ENCODE measurements around the gene RNASEH2B. TPM values are rescaled to one million over a fixed set of nuclear protein-coding genes. Genes with fewer than 3 reads are reported as not detected.

The RNASEH2B gene
- total and polyA plus RNA-seq, 2 experiments from 2014 or later = 39.0 to 64.8 TPM

DNA sequence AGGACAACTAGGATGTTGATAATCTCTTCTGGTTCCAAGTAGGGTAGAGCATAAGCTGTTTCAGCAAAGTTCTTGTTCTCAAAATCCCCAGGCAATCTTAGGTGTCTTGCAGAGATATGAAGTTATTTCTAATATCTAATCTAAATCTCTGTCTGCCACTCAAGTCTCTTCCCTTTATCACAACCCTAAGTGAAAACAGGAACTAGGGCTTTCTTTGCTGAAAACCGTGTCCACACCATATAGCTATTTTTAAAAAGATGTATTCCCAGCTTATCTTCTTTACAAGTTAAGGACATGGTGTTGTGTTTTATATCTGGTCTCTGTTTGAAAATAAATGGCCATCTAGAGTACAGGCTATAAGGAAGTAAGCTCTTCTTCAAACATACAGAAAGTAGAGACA, 11.3 kb upstream of the RNASEH2B start:
- Histone ChIP-seq H2AFZ (no peak overlapping the region), H4K20me1 (replicated peaks; ENCODE audit: insufficient read depth) (no peaks in the 10 kb centered on the region), H3F3A (replicated peaks; ENCODE audit: low read depth) (peaks cover 8% of the 10 kb centered on the region; the same call in 1 of the 2 replicates), H3K36me3 (ENCODE audit: insufficient read depth) (no peaks in the 10 kb centered on the region), H3K79me2 (replicated peaks; ENCODE audit: insufficient read depth) (no peaks in the 10 kb centered on the region), H3K9me2 (ENCODE audit: insufficient read depth) (peaks cover 12% of the 10 kb centered on the region; the same call in 1 of the 2 replicates), H3K4me3 (no peak overlapping the region), H3K27ac (ENCODE audit: low read depth) (no peak overlapping the region), H3K4me2 (no peak overlapping the region), H3K4me1 (ENCODE audit: insufficient read depth) (peaks cover 21% of the 10 kb centered on the region), H3K27me3 (ENCODE audit: insufficient read depth) (no peaks in the 10 kb centered on the region)
- DNase-seq (ENCODE audit: low spot score) (no peak), ATAC-seq (no peak)
- Mint-ChIP-seq H3K36me3 (ENCODE audit: low read depth) (no peaks in the 10 kb centered on the region), H3K4me1 (peaks cover 19% of the 10 kb centered on the region), H3K27me3 (ENCODE audit: insufficient read depth, low read depth, poor library complexity) (peaks cover 3% of the 10 kb centered on the region), H3K4me3 (no peak overlapping the region), H3K27ac (no peak overlapping the region), H3K9me3 (no peaks in the 10 kb centered on the region)
- TF ChIP-seq NANOG (IDR thresholded peaks at IDR 0.05; ENCODE audit: borderline replicate concordance) (no peak), ETS1 (IDR thresholded peaks at IDR 0.05) (no peak), ZNF331 (CRISPR knock-in tag; IDR thresholded peaks at IDR 0.05; ENCODE audit: low read depth) (no peak), EZH2phosphoT487 (IDR thresholded peaks at IDR 0.05; ENCODE audit: unreplicated experiment) (no peak), ZNF114 (CRISPR knock-in tag; IDR thresholded peaks at IDR 0.05) (no peak), EZH2 (IDR thresholded peaks at IDR 0.05; ENCODE audit: low read depth, unreplicated experiment) (no peak), JUNB (IDR thresholded peaks at IDR 0.05; ENCODE audit: unreplicated experiment) (no peak), POLR2AphosphoS5 (IDR thresholded peaks at IDR 0.05; ENCODE audit: low read depth) (no peak), STAT1 (IDR thresholded peaks at IDR 0.05; ENCODE audit: unreplicated experiment) (no peak), CREB1 (CRISPR knock-in tag; IDR thresholded peaks at IDR 0.05; ENCODE audit: low read depth) (no peak)
- TF ChIP-seq, protein P1, sequence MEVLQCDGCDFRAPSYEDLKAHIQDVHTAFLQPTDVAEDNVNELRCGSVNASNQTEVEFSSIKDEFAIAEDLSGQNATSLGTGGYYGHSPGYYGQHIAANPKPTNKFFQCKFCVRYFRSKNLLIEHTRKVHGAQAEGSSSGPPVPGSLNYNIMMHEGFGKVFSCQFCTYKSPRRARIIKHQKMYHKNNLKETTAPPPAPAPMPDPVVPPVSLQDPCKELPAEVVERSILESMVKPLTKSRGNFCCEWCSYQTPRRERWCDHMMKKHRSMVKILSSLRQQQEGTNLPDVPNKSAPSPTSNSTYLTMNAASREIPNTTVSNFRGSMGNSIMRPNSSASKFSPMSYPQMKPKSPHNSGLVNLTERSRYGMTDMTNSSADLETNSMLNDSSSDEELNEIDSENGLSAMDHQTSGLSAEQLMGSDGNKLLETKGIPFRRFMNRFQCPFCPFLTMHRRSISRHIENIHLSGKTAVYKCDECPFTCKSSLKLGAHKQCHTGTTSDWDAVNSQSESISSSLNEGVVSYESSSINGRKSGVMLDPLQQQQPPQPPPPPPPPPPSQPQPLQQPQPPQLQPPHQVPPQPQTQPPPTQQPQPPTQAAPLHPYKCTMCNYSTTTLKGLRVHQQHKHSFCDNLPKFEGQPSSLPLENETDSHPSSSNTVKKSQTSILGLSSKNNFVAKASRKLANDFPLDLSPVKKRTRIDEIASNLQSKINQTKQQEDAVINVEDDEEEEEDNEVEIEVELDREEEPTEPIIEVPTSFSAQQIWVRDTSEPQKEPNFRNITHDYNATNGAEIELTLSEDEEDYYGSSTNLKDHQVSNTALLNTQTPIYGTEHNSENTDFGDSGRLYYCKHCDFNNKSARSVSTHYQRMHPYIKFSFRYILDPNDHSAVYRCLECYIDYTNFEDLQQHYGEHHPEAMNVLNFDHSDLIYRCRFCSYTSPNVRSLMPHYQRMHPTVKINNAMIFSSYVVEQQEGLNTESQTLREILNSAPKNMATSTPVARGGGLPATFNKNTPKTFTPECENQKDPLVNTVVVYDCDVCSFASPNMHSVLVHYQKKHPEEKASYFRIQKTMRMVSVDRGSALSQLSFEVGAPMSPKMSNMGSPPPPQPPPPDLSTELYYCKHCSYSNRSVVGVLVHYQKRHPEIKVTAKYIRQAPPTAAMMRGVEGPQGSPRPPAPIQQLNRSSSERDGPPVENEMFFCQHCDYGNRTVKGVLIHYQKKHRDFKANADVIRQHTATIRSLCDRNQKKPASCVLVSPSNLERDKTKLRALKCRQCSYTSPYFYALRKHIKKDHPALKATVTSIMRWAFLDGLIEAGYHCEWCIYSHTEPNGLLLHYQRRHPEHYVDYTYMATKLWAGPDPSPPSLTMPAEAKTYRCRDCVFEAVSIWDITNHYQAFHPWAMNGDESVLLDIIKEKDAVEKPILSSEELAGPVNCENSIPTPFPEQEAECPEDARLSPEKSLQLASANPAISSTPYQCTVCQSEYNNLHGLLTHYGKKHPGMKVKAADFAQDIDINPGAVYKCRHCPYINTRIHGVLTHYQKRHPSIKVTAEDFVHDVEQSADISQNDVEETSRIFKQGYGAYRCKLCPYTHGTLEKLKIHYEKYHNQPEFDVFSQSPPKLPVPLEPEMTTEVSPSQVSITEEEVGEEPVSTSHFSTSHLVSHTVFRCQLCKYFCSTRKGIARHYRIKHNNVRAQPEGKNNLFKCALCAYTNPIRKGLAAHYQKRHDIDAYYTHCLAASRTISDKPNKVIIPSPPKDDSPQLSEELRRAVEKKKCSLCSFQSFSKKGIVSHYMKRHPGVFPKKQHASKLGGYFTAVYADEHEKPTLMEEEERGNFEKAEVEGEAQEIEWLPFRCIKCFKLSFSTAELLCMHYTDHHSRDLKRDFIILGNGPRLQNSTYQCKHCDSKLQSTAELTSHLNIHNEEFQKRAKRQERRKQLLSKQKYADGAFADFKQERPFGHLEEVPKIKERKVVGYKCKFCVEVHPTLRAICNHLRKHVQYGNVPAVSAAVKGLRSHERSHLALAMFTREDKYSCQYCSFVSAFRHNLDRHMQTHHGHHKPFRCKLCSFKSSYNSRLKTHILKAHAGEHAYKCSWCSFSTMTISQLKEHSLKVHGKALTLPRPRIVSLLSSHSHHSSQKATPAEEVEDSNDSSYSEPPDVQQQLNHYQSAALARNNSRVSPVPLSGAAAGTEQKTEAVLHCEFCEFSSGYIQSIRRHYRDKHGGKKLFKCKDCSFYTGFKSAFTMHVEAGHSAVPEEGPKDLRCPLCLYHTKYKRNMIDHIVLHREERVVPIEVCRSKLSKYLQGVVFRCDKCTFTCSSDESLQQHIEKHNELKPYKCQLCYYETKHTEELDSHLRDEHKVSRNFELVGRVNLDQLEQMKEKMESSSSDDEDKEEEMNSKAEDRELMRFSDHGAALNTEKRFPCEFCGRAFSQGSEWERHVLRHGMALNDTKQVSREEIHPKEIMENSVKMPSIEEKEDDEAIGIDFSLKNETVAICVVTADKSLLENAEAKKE (CRISPR knock-in tag; IDR thresholded peaks at IDR 0.05) = no peak
- TF ChIP-seq, protein P2, sequence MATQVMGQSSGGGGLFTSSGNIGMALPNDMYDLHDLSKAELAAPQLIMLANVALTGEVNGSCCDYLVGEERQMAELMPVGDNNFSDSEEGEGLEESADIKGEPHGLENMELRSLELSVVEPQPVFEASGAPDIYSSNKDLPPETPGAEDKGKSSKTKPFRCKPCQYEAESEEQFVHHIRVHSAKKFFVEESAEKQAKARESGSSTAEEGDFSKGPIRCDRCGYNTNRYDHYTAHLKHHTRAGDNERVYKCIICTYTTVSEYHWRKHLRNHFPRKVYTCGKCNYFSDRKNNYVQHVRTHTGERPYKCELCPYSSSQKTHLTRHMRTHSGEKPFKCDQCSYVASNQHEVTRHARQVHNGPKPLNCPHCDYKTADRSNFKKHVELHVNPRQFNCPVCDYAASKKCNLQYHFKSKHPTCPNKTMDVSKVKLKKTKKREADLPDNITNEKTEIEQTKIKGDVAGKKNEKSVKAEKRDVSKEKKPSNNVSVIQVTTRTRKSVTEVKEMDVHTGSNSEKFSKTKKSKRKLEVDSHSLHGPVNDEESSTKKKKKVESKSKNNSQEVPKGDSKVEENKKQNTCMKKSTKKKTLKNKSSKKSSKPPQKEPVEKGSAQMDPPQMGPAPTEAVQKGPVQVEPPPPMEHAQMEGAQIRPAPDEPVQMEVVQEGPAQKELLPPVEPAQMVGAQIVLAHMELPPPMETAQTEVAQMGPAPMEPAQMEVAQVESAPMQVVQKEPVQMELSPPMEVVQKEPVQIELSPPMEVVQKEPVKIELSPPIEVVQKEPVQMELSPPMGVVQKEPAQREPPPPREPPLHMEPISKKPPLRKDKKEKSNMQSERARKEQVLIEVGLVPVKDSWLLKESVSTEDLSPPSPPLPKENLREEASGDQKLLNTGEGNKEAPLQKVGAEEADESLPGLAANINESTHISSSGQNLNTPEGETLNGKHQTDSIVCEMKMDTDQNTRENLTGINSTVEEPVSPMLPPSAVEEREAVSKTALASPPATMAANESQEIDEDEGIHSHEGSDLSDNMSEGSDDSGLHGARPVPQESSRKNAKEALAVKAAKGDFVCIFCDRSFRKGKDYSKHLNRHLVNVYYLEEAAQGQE (IDR thresholded peaks at IDR 0.05; ENCODE audit: unreplicated experiment) = no peak
- TF ChIP-seq, protein P3, sequence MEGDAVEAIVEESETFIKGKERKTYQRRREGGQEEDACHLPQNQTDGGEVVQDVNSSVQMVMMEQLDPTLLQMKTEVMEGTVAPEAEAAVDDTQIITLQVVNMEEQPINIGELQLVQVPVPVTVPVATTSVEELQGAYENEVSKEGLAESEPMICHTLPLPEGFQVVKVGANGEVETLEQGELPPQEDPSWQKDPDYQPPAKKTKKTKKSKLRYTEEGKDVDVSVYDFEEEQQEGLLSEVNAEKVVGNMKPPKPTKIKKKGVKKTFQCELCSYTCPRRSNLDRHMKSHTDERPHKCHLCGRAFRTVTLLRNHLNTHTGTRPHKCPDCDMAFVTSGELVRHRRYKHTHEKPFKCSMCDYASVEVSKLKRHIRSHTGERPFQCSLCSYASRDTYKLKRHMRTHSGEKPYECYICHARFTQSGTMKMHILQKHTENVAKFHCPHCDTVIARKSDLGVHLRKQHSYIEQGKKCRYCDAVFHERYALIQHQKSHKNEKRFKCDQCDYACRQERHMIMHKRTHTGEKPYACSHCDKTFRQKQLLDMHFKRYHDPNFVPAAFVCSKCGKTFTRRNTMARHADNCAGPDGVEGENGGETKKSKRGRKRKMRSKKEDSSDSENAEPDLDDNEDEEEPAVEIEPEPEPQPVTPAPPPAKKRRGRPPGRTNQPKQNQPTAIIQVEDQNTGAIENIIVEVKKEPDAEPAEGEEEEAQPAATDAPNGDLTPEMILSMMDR (conservative IDR thresholded peaks at IDR 0.05; ENCODE audit: low read depth in 2 of 2) = no peak

Measured in GM23338 (cell line).